Left kidney (tissue), 2 donors: ENCODE results near the gene CLSTN1. TPM values are rescaled to one million over a fixed set of nuclear protein-coding genes. Genes with fewer than 3 reads are reported as not detected.
"Not testable (repeated sequence)": the region's sequence is repeated elsewhere in the genome, so short reads cannot be mapped to it uniquely, and the experiment has no call there.

ENCODE experiments used
- DNase-seq: peaks from one replicate; pipeline ENCODE4 v3.0.0-alpha.2; 2013
- polyA plus RNA-seq: library from polyadenylated mRNA; unstranded; fragments of 120-200 nt; gene quantifications from one replicate; pipeline ENCODE4 v1.2.1, GENCODE V29; 2013; ENCODE audit not compliant: insufficient read length

Gene CLSTN1
- polyA plus RNA-seq, 1 donor, result 151 TPM

- no peak for DNase-seq
These were observed 107.2 kb downstream of the CLSTN1 start for GRCh38 chr1:9716404-9717192.

GRCh38 chr1:9715536-9716226, 108.1 kb downstream of the CLSTN1 start:
- no peak for DNase-seq

GRCh38 chr1:9714257-9714718, 109.5 kb downstream of the CLSTN1 start:
- no peak for DNase-seq

- DNase-seq, result not testable (repeated sequence)
These were observed 111.0 kb downstream of the CLSTN1 start for GRCh38 chr1:9712767-9713166.

GRCh38 chr1:9711466-9712020, 112.2 kb downstream of the CLSTN1 start:
- DNase-seq, result no peak

- DNase-seq, result no peak
These were observed 113.7 kb downstream of the CLSTN1 start for GRCh38 chr1:9710037-9710436.

GRCh38 chr1:9706178-9706577, 117.6 kb downstream of the CLSTN1 start:
- no peak for DNase-seq

GRCh38 chr1:9705337-9706093, 118.2 kb downstream of the CLSTN1 start:
- DNase-seq, result no peak

- DNase-seq, result no peak
These were observed 120.1 kb downstream of the CLSTN1 start for GRCh38 chr1:9703681-9704080.

GRCh38 chr1:9703165-9703509, 120.6 kb downstream of the CLSTN1 start:
- no peak for DNase-seq

GRCh38 chr1:9701665-9702064, 122.1 kb downstream of the CLSTN1 start:
- no peak for DNase-seq

GRCh38 chr1:9700340-9700739, 123.4 kb downstream of the CLSTN1 start:
- DNase-seq, result no peak

GRCh38 chr1:9699361-9699760, 124.4 kb downstream of the CLSTN1 start:
- DNase-seq, result no peak

GRCh38 chr1:9696793-9697192, 127.0 kb downstream of the CLSTN1 start:
- DNase-seq, result no peak

- no peak for DNase-seq
These were observed 132.1 kb downstream of the CLSTN1 start for GRCh38 chr1:9691691-9692090.

GRCh38 chr1:9691108-9691445, 132.7 kb downstream of the CLSTN1 start:
- DNase-seq, result no peak

GRCh38 chr1:9690440-9691107, 133.2 kb downstream of the CLSTN1 start:
- no peak for DNase-seq

GRCh38 chr1:9689971-9690381, 133.8 kb downstream of the CLSTN1 start:
- no peak for DNase-seq

- DNase-seq, result peak; percentile 53
These were observed 134.6 kb downstream of the CLSTN1 start for GRCh38 chr1:9689011-9689706.

GRCh38 chr1:9688599-9688998, 135.2 kb downstream of the CLSTN1 start:
- no peak for DNase-seq

- no peak for DNase-seq
These were observed 135.7 kb downstream of the CLSTN1 start for GRCh38 chr1:9687874-9688582.
